ENCODE data around the gene TMEM52B.

GRCh38 chr12:10163084-10163483 is 15.7 kb upstream of the TMEM52B start:
- TF ChIP-seq ZNF607 (CRISPR knock-in tag; IDR thresholded peaks at IDR 0.05; ENCODE audit: borderline replicate concordance): no peak
- TF ChIP-seq EZH2 (conservative IDR thresholded peaks at IDR 0.05; ENCODE audit: low read depth, low read length): no peak
- no peak for TF ChIP-seq ZFP36 (IDR thresholded peaks at IDR 0.05; ENCODE audit: borderline replicate concordance, low read depth, low read length, partially characterized antibody)
- no peak for TF ChIP-seq ZFP36L1 (CRISPR knock-in tag; IDR thresholded peaks at IDR 0.05)
- TF ChIP-seq JUN (CRISPR knock-in tag; IDR thresholded peaks at IDR 0.05): no peak
- no peak for TF ChIP-seq POLR2A (IDR thresholded peaks at IDR 0.05; ENCODE audit: insufficient read depth in 1 of 2, low read depth in 2 of 2, low read length in 2 of 2)
- no peak for TF ChIP-seq SP1 (IDR thresholded peaks at IDR 0.05)
- no peak for TF ChIP-seq SP1 (CRISPR knock-in tag; IDR thresholded peaks at IDR 0.05)

Measured in HepG2 (cell line).